GM18868 (cell line): ENCODE measurements around the gene LRFN4.

ENCODE experiments used
- ATAC-seq: cut with Tn5 transposase; IDR thresholded peaks from one replicate; pipeline ENCODE4 v1.9.1; 2021; ENCODE audit warnings: mild to moderate bottlenecking, moderate library complexity; ENCODE audit not compliant: unreplicated experiment

The LRFN4 gene

DNA sequence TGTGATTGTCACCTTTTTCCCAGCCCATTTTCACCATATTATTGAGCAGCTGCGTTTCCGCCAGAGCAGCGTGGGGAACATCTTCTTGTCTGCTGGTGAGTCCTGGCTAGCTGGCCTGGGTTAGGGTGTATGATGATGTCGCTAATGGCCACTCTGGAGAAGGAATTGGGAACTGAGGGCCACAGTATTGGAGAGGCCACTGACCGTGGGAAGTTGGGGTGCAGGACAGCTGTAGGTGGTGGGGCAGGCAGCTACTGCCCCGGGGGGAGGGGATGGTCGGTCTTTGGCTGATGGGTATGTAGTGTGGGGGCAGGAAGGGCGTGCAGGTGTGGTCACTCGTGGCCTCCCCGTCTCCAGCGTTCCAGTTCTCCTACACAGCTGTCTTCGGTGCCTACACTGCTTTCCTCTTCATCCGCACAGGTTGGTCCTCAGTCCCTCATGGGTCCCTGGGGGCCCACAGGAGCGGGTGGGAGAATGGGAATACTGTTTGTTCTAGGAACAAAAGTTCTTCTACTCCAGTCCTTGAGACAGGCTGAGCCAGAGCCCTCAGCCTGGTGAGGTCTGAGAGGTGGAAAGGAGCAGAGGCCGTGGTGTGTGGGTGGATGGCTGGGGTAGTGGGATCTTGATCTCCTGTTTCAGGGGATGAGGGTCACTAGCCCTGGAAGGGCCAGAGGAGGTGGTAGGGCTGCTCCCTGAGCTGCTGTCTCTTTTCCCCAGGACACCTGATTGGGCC is 11.6 kb upstream of the LRFN4 start:
- ATAC-seq, result no peak

DNA sequence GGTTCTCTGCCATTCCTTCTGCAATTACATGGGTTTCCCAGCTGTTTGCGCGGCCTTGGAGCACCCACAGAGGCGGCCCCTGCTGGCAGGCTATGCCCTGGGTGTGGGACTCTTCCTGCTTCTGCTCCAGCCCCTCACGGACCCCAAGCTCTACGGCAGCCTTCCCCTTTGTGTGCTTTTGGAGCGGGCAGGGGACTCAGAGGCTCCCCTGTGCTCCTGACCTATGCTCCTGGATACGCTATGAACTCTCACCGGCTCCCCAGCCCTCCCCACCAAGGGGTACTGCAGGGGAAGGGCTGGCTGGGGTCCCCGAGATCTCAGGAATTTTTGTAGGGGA is 11.0 kb upstream of the LRFN4 start:
- ATAC-seq, result no peak

DNA sequence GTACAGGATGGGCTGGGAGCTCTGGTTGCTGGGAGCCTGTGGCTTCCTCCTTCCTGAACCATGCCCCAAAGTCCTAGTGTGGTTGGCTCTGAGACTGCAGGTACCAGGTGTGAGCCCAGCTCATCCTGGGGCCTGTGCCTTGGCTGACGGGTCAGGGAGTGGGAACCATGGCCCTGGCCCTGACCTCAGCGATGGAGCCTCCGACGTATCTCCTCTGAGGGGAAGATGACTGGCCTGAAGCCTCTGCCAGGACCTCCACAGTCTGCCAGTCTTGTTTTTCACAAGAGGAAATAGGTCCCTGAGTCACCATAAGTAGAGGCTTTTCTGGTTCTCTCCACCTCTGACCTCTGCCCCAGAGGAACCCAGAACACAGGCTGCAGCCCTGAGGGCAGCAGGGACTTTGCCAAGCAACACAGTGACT is 10.2 kb upstream of the LRFN4 start:
- ATAC-seq, result no peak

DNA sequence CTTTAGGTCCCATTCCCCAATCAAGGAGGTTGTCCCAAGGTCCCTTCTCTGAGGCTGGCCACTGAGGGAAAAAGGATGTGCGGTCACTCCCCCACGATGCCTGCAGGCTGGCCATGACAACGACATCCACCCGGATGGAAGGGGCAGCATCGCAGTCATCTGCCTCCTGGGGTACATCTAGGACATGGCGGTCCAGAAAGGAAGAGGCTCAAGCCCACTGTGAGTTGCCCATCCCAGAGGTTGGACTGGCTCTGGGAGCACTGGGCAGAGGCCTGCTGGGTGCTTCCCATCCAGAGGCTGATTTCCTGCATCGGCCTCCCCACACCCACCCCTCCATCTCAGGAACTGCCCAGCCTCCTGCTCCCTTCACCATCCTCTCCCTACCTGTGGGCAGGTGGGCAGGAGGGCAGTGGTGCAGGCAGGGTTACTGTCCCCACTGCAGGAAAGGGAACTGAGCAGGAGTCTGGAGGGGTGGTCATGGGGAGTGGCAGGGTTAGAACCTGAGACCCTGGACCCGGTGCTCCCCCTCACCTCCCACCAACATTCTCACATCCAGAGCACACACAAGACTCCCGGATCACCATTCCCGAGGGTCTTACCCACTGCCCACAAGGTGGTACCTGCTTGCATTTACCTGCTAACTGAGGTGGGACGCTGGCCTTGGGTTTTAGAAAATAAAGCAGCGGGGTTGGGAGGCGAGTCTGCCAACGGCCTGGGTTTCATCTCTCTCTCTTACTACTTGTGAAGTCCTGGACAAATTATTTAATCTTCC is 9.2 kb upstream of the LRFN4 start:
- no peak for ATAC-seq

DNA sequence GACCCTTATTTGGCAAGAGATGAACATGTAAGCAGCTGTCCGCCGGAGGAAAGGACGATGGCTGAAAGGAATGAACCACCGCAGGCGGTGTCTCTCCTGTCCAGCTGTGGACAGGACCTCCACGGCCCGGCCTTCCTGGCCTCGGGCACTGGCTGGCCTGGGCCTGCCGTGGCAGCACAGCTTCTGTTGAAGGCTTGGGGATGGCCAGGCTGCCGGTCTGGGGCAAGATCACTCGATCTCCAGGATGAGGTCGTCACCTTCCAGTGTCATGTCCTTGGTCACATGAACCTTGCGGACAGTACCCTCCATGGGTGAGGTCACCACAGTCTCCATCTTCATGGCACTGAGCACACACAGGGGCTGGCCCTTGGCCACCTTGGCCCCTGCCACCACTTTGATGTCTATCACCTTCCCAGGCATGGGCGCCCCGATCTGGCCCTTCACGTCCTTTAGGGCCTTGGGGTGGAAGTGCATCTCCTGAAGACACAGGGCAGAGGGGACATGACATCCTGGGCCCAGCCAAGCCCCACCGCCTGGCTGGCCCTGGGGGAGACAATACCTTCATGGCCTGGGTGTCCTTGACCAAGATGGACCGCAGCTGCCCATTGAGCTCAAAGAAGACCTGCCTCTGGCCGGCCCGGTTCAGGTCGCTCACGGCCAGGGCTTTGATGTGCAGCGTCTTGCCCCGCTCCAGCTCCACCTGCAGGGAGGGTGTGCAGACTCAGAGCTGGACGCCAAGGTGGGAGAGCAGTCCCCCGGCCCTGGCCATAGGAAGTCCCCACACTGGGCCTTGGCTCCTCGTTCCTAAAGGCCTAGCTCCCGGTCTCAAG is 8.0 kb upstream of the LRFN4 start:
- no peak for ATAC-seq

DNA sequence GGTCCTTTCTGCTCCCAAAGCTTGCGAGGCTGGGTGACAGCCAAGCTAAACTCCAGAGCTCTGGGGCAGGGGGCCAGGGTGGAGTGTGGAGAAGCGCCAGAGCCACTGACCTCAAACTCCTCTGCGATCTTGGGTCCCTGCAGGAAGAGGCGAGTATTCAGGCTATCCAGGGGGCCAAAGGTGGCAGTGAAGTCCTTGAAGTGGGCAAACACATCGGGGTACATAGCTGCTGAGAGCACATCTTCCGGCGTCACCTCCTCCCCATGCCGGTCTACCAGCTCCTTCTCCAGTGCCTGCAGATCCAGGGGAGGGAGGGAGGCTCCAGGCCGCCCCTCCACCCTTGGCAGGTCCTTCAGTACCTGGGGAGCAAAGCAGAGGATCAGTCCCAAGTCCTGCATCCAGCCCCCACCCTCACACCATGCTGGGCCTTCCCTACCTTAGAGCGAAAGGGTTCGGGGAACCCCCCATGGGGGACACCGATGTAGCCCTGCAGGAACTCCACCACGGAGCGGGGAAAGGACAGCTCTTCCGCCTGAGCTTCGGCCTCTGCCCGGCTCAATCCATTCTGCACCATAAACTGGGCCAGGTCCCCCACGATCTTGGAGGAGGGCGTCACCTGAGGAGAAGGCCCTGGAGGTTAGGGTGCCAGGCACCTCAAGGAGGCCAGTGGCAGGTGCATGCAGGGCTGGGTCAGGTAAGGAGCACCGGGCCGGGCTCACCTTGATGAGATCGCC is 7.2 kb upstream of the LRFN4 start:
- ATAC-seq, result no peak

DNA sequence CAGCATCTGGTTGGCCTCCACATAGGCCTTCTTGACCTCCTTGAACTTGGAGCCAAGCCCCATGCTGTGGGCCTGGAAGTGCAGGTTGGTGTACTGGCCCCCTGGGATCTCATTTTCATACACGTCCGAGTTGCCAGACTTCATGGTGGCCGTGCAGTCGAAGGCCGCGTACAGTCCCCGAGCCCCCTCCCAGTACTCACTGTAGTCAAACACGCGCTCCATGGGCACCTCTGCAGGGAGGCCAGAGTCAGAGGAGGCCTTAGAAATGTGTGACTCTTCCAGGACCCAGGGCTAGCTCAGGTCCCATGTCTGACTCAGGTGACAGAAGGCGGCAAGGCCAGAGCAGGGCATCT is 6.7 kb upstream of the LRFN4 start:
- ATAC-seq, result no peak

DNA sequence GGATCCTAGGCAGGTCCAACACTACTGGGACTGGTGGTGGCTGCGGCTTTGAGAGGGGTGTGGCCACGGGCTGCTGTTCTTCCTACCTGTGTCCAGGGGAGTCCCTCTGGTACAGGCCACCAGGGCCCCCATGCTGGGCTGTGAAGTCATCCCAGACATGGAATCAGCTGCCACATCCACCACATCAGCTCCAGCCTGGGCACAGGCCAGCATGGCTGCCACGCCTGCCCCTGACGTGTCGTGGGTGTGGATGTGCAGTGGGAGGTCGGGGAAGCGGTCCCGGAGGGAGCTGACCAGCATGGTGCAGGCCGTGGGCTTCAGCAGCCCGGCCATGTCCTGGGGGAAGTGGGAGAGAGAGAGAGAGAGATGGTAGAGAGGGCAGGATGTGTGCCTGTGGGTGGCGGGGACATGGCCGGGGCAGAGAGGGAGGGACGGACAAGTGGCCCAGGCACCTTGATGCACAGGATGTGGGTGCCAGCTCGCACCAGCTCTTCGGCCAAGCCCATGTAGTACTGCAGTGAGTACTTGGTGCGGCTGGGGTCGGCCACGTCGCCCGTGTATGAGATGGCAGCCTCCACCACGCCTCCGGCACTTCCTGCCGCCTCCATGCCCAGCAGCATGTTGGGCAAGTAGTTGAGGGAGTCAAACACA is 6.2 kb upstream of the LRFN4 start:
- ATAC-seq, result no peak

DNA sequence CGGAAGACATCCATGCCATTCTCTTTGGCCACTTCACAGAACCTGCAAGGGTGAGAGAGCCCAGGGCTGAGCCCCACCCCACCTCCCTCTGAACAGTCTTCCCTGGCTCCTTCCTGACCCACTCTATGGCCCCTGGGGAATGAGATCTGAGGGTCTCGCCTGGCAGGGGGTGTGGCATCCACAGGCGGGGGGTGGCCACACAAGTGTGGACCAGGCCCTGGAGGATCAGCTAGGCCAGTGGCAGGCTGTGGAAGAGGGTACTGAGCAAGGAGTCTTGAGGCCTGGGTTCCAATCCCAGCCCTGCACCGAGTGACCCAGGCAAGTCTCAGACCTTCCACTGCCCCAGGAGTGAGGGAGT is 5.6 kb upstream of the LRFN4 start:
- no peak for ATAC-seq

DNA sequence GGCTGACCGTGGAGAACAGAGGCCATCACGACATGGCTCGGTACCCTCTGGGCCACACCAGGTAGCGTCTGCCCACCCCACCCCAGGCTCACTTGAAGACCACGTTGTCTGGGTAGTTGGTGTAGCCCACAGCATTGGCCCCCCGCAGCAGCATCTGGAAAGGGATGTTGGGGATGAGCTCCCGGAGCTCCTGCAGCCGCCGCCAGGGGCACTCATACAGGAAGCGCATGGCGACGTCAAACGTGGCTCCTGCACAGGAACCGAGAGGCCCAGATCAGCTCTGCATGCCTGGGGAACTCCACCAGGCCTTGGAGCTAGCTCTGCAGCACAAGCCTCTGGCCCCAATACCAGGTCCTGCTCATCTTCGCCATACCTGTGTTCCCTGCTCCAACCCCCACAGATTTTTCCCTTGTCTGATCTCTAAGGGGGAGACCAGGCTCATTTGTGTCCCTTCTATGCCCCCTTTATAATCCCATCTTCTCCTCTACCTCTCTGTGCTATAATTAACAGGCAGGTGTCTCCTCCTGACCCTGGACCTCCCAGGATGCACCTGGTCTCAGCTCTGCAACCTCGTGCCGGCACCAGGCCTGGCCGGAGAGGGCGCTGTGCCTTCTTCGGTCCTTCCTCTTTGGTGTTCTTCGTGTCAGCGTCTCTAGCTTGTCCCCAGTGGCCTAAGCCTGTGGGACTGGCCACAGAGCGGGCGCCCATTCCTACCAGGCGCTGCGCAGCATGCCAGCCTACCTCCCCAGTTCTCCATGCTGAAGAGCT is 5.0 kb upstream of the LRFN4 start:
- ATAC-seq, result no peak

DNA sequence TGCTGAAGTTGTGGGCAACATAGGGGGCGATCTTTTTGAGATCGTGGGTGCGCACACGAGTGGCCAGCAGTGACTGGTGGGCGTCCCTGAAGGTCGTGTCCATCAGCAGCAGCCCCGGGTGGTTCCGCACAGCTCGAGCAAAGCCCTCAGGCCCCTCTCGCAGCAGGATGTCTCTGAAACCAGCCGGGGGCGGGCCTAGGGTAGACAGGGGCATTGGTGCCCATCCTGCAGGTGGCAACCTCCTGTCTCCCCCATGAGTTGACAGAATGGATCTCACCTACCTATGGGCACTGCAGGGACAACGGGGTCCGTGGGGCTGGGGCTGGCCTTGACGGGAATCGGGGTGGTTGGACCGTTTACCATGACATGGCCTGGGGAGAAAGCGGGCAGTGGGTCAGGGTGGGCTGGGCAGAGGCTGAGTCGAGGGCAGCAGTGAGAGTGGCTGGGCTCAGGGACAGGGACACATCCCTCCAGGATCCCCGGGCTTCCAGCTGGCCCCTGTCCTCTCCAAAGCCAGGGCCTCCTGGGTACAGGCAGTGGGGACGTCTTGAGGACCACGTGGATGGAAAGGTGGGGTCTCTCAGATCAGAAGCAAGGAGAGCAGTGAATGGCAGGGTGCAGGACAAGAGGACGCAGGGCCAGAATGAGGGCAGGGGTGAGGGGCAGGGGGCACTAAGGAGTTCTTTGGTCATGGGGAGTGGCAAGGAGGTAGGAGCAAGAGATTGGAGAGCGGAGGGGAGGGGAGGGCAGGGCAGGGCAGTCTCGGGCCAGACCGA is 4.2 kb upstream of the LRFN4 start:
- no peak for ATAC-seq

DNA sequence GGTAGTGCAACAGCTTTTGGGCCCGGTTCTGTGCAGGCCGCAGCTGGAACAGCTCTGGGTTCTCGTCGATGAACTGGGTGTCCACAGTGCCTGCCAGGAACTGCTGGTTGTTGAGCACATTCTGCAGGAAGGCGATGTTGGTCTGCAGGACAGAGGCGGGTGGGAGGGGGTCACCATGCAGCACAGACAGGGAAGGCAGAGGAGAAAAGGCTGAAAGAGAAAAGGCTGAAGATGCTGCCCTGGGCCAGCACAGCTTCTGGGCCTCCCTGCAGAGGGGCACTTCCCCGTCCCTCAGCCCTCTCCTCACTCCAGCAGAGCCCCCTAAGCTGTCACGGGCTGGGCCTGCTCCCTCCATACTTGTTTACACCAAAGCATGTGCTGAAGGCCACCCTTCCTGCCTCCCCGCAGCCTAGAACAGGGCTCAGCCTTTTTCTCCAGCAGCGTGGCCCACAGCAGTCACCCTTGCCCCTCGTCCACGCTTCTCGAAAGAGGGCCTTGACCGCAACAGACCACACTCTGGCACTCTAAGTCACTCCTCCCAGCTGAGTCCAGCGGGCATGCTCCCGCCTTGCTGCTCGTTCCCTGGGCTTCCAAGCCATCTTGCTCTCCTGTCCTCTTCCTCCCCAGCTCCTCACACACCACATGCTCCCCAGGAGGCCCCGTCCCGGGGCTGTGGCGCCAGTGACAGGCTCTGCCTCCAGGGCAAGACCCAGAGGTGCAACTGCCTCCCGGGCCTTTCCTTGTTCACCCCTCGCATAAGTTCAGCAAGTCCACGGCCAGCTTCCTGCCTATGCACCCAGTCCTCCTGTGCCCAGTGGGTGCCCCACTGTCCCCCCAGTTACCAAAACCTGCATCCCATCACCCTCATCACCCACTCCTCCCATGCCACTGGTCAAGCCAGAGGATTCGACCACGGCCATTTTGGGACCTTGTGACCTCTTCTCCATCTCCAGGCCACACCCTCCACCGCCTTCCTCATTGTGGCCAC is 3.3 kb upstream of the LRFN4 start:
- ATAC-seq, result no peak

DNA sequence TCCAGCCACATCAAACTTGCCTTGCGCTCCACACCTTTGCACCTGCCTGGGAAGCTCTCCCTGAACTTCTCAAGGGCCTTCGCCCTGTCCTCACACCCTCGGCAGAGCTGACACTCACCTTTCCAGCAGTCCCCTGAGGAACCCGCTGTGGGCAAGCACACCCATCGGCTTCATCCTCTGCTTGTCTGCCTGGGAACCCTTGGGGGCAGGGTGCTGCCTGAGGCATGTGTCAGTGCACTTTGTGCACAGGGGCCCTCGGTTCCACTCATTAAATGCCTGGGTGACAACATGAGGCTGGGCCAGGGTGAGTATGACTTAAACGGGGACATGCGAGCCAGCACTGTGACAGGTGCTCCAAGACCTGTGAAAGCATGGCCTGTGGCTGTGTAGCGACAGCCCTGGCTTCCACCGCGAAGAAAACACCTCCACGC is 2.6 kb upstream of the LRFN4 start:
- ATAC-seq, result no peak

DNA sequence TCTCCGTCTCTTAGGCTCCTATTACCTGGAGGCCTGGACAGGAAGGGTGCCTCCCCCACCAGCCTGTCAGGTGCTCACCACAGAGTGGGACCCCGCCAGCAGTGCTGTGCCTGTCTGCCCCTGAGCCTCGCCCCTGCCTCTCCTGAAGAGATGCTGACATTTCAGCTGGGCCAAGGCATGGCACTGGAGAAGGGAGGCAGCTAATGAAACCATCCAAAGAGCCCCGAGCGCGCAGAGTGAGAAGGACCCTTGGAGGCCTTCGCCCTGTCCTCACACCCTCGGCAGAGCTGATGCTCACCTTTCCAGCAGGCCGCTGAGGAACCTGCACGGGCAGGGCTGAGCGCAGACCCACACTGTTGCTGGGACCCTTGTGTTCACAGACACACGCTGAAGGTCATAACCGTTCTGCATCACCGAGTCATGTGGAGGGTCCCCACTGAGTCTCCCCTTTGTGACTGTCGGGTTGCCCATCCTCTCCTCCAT is 2.1 kb upstream of the LRFN4 start:
- no peak for ATAC-seq

DNA sequence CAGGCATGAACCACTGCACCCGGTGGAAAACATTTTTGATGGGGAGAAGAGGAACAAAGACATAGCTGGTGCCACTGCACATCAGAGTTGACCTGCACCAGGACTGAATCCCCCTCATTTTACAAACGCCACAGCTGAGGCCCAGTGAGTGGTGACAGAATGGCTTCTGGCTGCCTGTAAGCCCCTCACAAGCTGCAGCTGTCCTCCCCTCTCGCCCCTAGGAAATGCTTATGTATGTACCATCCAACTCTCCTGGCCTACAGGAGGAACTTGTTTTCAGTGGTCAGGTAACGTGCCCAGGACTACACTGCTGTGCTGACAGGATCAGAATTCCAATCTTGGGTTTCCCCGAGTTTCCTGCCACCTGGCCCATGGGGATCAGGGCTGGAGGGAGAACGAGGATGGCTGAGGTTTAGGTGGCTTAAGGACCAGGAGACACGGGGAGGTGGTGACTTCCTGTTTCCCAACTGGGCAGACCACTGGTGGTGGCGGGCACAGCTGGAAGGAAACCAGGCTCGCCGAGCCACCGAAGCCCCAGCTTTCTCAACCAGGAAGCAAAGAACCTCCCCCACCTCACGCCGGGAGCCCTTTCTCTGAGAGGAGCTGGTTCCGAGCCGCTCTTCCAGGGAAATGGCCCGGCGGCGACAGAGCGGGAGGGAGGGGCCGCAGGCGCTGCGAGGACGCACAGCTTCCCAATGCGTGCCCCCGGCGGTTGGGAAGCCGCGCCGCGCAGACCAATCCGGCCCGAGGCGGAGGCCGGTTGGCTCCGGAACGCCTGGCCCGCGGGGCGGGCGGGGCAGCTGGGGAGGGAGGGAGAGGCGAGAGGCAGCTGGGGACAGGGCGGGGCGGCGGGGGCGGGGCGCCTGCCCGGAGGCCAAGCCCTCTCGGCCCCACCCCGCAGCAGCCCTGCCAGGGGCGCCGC is 1.0 kb upstream of the LRFN4 start:
- ATAC-seq, result peak; percentile 77

DNA sequence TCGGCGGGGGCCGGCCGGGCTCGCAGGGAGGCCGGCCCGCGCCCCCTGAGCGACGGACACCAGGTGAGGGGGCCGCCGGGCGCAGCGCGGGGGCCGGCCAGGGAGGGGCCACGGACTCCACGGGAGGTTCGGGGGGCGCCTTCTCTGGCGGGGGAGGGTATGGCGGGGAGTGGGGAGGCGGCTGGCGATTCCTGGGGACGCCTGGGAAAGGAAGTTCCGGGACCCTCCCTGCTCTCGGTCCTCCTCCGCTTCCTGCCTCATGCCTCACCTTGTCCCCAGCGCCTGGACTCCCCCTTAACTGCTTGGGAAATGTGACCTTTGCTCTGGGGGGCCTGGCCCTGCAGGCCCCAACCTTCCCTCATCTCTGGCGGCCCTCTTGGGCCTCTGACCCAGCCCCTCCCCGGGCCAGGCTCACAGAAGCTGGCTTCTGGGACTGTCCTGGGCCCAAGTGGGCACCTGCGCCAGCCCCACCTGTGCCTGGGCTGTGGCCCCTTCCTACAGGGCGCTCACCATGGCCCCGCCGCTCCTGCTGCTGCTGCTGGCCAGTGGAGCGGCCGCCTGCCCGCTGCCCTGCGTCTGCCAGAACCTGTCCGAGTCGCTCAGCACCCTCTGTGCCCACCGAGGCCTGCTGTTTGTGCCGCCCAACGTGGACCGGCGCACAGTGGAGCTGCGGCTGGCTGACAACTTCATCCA is 516 bp downstream of the LRFN4 start:
- no peak for ATAC-seq

DNA sequence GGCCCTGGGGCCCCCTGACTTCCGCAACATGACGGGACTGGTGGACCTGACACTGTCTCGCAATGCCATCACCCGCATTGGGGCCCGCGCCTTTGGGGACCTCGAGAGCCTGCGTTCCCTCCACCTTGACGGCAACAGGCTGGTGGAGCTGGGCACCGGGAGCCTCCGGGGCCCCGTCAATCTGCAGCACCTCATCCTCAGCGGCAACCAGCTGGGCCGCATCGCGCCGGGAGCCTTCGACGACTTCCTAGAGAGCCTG is 992 bp downstream of the LRFN4 start:
- ATAC-seq, result no peak
